H9 (cell line): ENCODE data around the gene SEMA3A. TPM values are rescaled to one million over a fixed set of nuclear protein-coding genes. Genes with fewer than 3 reads are reported as not detected.

Source experiments
- DNase-seq: peaks from one replicate; pipeline ENCODE4 v3.0.0-alpha.2; 2017
- H2AFZ ChIP-seq: one replicate; pipeline ENCODE4 v1.6.1; 2013; ENCODE audit warnings: mild to moderate bottlenecking, low read length, control low read depth, moderate library complexity
- H2AK5ac ChIP-seq: 2 replicates; pipeline ENCODE4 v1.6.1; 2013; ENCODE audit warnings: low read length, control low read depth, mixed read lengths; ENCODE audit not compliant: insufficient read length
- H2BK120ac ChIP-seq: one replicate; pipeline ENCODE4 v1.6.1; 2013; ENCODE audit warnings: low read depth, mild to moderate bottlenecking, low read length, control low read depth, inconsistent platforms; ENCODE audit not compliant: poor library complexity, severe bottlenecking
- H2BK12ac ChIP-seq: 2 replicates; pipeline ENCODE4 v1.6.1; 2013; ENCODE audit warnings: low read length, control low read depth, mixed read lengths, low read depth; ENCODE audit not compliant: insufficient read length
- H2BK15ac ChIP-seq: 2 replicates; pipeline ENCODE4 v1.6.1; 2013; ENCODE audit warnings: low read depth, low read length, control low read depth
- H2BK20ac ChIP-seq: one replicate; pipeline ENCODE4 v1.6.1; 2013; ENCODE audit warnings: low read depth, mild to moderate bottlenecking, low read length, control low read depth, inconsistent platforms; ENCODE audit not compliant: poor library complexity, severe bottlenecking
- H2BK5ac ChIP-seq: 2 replicates; pipeline ENCODE4 v1.6.1; 2013; ENCODE audit warnings: low read length, control low read depth, mixed read lengths; ENCODE audit not compliant: insufficient read length
- H3K14ac ChIP-seq: 2 replicates; pipeline ENCODE4 v1.6.1; 2013; ENCODE audit warnings: low read length, control low read depth; ENCODE audit not compliant: insufficient read depth
- H3K18ac ChIP-seq: 2 replicates; pipeline ENCODE4 v1.6.1; 2013; ENCODE audit warnings: low read depth, mild to moderate bottlenecking, mixed read lengths, low read length, control low read depth; ENCODE audit not compliant: insufficient read length
- H3K23ac ChIP-seq: 2 replicates; pipeline ENCODE4 v1.6.1; 2013; ENCODE audit warnings: low read length, control low read depth, mixed read lengths, low read depth; ENCODE audit not compliant: insufficient read length
- H3K23me2 ChIP-seq: 2 replicates; pipeline ENCODE4 v1.6.1; 2013; ENCODE audit warnings: low read depth, mild to moderate bottlenecking, mixed read lengths, low read length, control low read depth; ENCODE audit not compliant: insufficient read length, poor library complexity, severe bottlenecking
- H3K27ac ChIP-seq: 2 replicates; pipeline ENCODE4 v1.5.1; 2013; ENCODE audit warnings: low read length, control low read depth, mixed read lengths, low read depth; ENCODE audit not compliant: insufficient read length
- H3K27me3 ChIP-seq: 2 replicates; pipeline ENCODE4 v1.6.1; 2013; ENCODE audit warnings: low read length, control low read depth, inconsistent platforms; ENCODE audit not compliant: insufficient read depth
- H3K4ac ChIP-seq: 2 replicates; pipeline ENCODE4 v1.6.1; 2013; ENCODE audit warnings: low read depth, mild to moderate bottlenecking, control low read depth, inconsistent platforms, low read length, moderate library complexity
- H3K4me1 ChIP-seq: 2 replicates; pipeline ENCODE4 v1.6.1; 2013; ENCODE audit warnings: low read length, control low read depth, inconsistent platforms; ENCODE audit not compliant: insufficient read depth
- H3K4me2 ChIP-seq: 2 replicates; pipeline ENCODE4 v1.6.1; 2013; ENCODE audit warnings: low read length, control low read depth, mixed read lengths; ENCODE audit not compliant: insufficient read length, insufficient read depth
- H3K56ac ChIP-seq: 2 replicates; pipeline ENCODE4 v1.6.1; 2013; ENCODE audit warnings: low read depth, mild to moderate bottlenecking, mixed read lengths, low read length, control low read depth; ENCODE audit not compliant: insufficient read length
- H3K79me1 ChIP-seq: 2 replicates; pipeline ENCODE4 v1.6.1; 2013; ENCODE audit warnings: low read depth, mild to moderate bottlenecking, moderate library complexity, low read length, control low read depth, inconsistent platforms; ENCODE audit not compliant: insufficient read depth, poor library complexity, severe bottlenecking
- H3K79me2 ChIP-seq: 2 replicates; pipeline ENCODE4 v1.6.1; 2013; ENCODE audit warnings: low read length, control low read depth, inconsistent platforms; ENCODE audit not compliant: insufficient read depth
- H3K9ac ChIP-seq: 2 replicates; pipeline ENCODE4 v1.6.1; 2013; ENCODE audit warnings: low read length, control low read depth, mixed read lengths; ENCODE audit not compliant: insufficient read length; ENCODE audit errors: extremely low read depth
- H3K9me3 ChIP-seq: one replicate; pipeline ENCODE4 v1.6.1; 2013; ENCODE audit warnings: low read depth, low read length, inconsistent platforms; ENCODE audit not compliant: control insufficient read depth
- H3T11ph ChIP-seq: one replicate; pipeline ENCODE4 v1.6.1; 2013; ENCODE audit warnings: mild to moderate bottlenecking, low read length, control low read depth, inconsistent platforms
- H4K20me1 ChIP-seq: one replicate; pipeline ENCODE4 v1.6.1; 2013; ENCODE audit not compliant: control insufficient read depth, insufficient read length, insufficient read depth
- H4K5ac ChIP-seq: 2 replicates; pipeline ENCODE4 v1.6.1; 2013; ENCODE audit warnings: low read depth, mild to moderate bottlenecking, mixed read lengths, low read length, control low read depth; ENCODE audit not compliant: insufficient read length
- H4K8ac ChIP-seq: replicated peaks from 2 replicates; pipeline ENCODE4 v1.6.1; 2013; ENCODE audit warnings: low read length, control low read depth, mixed read lengths, low read depth; ENCODE audit not compliant: insufficient read length
- H4K91ac ChIP-seq: 2 replicates; pipeline ENCODE4 v1.6.1; 2013; ENCODE audit warnings: low read depth, mild to moderate bottlenecking, moderate library complexity, mixed read lengths, low read length, control low read depth; ENCODE audit not compliant: insufficient read length
- H3K27ac Mint-ChIP-seq, 3 experiments: 2 replicates in 2 of 3; 3 replicates in 1 of 3; pipeline ENCODE4 v1.8.0; 2020 to 2021; ENCODE audit warnings: mixed read lengths in 3 of 3, mild to moderate bottlenecking in 1 of 3, moderate library complexity in 1 of 3
- H3K27me3 Mint-ChIP-seq: 2 replicates; pipeline ENCODE4 v1.8.0; 2021; ENCODE audit warnings: low read depth, mild to moderate bottlenecking, moderate library complexity, mixed read lengths
- H3K36me3 Mint-ChIP-seq, 3 experiments: 2 replicates in 2 of 3; 3 replicates in 1 of 3; pipeline ENCODE4 v1.8.0; 2020 to 2021; ENCODE audit warnings: low read depth in 3 of 3, mixed read lengths in 3 of 3; ENCODE audit not compliant: insufficient read depth in 1 of 3
- H3K4me1 Mint-ChIP-seq, 2 experiments: 2 replicates each; pipeline ENCODE4 v1.8.0; 2020; ENCODE audit warnings: mixed read lengths in 2 of 2
- H3K4me3 Mint-ChIP-seq, 2 experiments: 2 replicates in 1 of 2; 3 replicates in 1 of 2; pipeline ENCODE4 v1.8.0; 2020 to 2021; ENCODE audit warnings: mild to moderate bottlenecking in 2 of 2, mixed read lengths in 2 of 2, moderate library complexity in 1 of 2
- H3K9me3 Mint-ChIP-seq, 2 experiments: 2 replicates in 1 of 2; 3 replicates in 1 of 2; pipeline ENCODE4 v1.8.0; 2020; ENCODE audit warnings: mild to moderate bottlenecking in 2 of 2, mixed read lengths in 2 of 2, moderate library complexity in 1 of 2
- WGBS: extraction: QIAGEN DNeasy Blood & Tissue Kit; methylation state at CpG from one replicate; pipeline ENCODE4 v1.1.7; 2013; ENCODE audit warnings: missing lambda C conversion rate, low lambda C conversion rate, mixed read lengths; ENCODE audit not compliant: insufficient read length; ENCODE audit errors: extremely low coverage; 5-methylcytosine and 5-hydroxymethylcytosine counted together
- total RNA-seq: library from RNA; stranded (reverse); gene quantifications from 2 replicates; pipeline ENCODE4 v1.2.1, GENCODE V29; 2021
- TF ChIP-seq, protein P1 (sequence below): fragments of 200-600 bp; sonication (generic); conservative IDR thresholded peaks from 3 replicates; pipeline ENCODE4 v1.8.0; 2021; ENCODE audit warnings: antibody characterized with exemption, mild to moderate bottlenecking

Gene SEMA3A
- total RNA-seq, 1 experiment from 2014 or later = 60.0 TPM

DNA sequence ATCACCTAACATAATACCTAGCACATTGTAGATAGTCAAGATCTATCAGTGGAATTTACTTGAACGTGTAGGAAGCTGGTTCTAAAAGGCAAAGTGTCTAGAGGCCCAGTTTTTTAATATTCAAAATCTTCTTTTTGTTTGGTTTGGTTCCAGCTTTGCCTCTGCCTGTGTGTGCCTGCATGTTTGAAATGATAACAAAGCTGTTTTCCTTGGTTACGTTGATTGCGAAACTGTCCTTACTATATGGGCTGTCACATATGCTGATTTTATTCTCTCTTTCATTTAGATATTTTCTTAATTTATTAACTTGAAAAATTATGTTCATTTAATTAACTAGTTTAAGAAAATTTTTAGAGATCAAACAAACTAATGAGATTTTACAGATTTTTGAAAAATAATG is 237.3 kb downstream of the SEMA3A start:
- Histone ChIP-seq H2BK12ac (no peak overlapping the region), H3K27me3 (no peaks in the 10 kb centered on the region), H3K23ac (no peak overlapping the region), H3K27ac (no peak overlapping the region), H3K4ac (no peak overlapping the region), H3K9me3 (no peaks in the 10 kb centered on the region), H3K23me2 (no peaks in the 10 kb centered on the region), H3K56ac (no peak overlapping the region), H2BK5ac (no peak overlapping the region), H3K9ac (no peak overlapping the region), H3K4me2 (no peak overlapping the region), H2BK120ac (no peak overlapping the region), H4K20me1 (no peaks in the 10 kb centered on the region), H2BK15ac (no peak overlapping the region), H4K8ac (no peak overlapping the region), H4K91ac (no peak overlapping the region), H2AK5ac (no peak overlapping the region), H3T11ph (no peak overlapping the region), H3K79me1 (no peaks in the 10 kb centered on the region), H4K5ac (no peak overlapping the region), H2BK20ac (no peak overlapping the region), H3K14ac (no peak overlapping the region), H3K18ac (no peak overlapping the region), H2AFZ (no peak overlapping the region), H3K79me2 (no peaks in the 10 kb centered on the region), H3K4me1 (no peaks in the 10 kb centered on the region; the same call in 1 of the 2 replicates)
- TF ChIP-seq, protein P1, sequence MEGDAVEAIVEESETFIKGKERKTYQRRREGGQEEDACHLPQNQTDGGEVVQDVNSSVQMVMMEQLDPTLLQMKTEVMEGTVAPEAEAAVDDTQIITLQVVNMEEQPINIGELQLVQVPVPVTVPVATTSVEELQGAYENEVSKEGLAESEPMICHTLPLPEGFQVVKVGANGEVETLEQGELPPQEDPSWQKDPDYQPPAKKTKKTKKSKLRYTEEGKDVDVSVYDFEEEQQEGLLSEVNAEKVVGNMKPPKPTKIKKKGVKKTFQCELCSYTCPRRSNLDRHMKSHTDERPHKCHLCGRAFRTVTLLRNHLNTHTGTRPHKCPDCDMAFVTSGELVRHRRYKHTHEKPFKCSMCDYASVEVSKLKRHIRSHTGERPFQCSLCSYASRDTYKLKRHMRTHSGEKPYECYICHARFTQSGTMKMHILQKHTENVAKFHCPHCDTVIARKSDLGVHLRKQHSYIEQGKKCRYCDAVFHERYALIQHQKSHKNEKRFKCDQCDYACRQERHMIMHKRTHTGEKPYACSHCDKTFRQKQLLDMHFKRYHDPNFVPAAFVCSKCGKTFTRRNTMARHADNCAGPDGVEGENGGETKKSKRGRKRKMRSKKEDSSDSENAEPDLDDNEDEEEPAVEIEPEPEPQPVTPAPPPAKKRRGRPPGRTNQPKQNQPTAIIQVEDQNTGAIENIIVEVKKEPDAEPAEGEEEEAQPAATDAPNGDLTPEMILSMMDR = no peak
- H3K27ac Mint-ChIP-seq = no peak overlapping the region
- no peak overlapping the region for H3K4me3 Mint-ChIP-seq
- no peaks in the 10 kb centered on the region for H3K9me3 Mint-ChIP-seq
- WGBS = no CpG with 5 or more reads among the region's 3 CpGs
- no peaks in the 10 kb centered on the region; the same call in 1 of the 2 replicates for H3K27me3 Mint-ChIP-seq
- no peak for DNase-seq
- H3K36me3 Mint-ChIP-seq = peaks cover 2 to 12% (median 7%) of the 10 kb centered on the region in 3 experiments; a peak in 6 of 7 replicates
- peaks cover 2 to 3% of the 10 kb centered on the region in 2 experiments; a peak in 2 of 4 replicates for H3K4me1 Mint-ChIP-seq
